NCI-H128 (cell line): ENCODE measurements around the gene GPR25.

Experiments used
- DNase-seq: peaks from one replicate; lab custom pipeline; 2025; ENCODE audit not compliant: unreplicated experiment; lab: John Stamatoyannopoulos, UW

GPR25 gene

DNA sequence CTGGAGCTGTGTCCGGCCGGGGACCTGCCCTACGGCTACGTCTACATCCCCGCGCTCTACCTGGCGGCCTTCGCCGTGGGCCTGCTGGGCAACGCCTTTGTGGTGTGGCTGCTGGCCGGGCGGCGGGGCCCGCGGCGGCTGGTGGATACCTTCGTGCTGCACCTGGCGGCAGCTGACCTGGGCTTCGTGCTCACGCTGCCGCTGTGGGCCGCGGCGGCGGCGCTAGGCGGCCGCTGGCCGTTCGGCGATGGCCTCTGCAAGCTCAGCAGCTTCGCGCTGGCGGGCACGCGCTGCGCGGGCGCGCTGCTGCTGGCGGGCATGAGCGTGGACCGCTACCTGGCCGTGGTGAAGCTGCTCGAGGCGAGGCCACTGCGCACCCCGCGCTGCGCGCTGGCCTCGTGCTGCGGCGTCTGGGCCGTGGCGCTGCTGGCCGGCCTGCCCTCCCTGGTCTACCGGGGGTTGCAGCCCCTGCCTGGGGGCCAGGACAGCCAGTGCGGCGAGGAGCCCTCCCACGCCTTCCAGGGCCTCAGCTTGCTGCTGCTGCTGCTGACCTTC is 412 bp downstream of the GPR25 start:
- no peak for DNase-seq

DNA sequence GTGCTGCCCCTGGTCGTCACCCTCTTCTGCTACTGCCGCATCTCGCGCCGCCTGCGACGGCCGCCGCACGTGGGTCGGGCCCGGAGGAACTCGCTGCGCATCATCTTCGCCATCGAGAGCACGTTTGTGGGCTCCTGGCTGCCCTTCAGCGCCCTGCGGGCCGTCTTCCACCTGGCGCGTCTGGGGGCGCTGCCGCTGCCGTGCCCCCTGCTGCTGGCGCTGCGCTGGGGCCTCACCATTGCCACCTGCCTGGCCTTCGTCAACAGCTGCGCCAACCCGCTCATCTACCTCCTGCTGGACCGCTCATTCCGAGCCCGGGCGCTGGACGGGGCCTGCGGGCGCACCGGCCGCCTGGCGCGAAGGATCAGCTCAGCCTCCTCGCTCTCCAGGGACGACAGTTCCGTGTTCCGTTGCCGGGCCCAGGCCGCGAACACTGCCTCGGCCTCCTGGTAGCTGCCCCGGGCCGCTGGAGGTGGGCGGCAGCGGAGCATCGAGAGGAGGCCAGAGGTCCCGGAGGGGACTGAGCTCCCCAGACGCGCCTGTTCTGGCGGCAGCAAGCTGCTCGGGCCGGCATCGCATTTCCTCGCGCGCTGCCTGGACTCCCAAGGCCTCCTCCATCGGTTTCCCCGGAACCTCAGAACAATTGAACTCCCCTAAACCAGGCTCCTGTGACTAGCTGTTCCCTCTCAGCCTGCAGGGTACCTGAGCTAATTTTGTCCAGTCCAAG is 1.1 kb downstream of the GPR25 start:
- no peak for DNase-seq

DNA sequence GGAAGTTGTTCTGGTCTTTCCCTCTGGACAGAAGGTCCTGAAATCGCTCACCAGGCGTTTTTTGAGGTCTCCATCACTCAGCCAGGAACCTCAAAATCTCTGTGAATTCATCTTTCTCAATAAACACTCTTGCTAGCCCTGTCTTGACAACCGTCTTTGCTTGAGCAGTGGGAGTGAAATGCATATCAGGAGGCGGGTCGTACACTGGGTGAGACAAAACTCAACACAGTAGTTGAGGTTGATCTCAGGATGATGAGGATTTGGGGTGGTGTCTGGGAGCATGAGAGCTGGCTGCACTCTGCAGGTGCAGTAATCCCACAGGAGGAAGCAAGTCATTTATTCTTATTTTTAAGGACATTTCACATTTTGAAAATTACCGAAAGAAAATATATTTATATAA is 1.9 kb downstream of the GPR25 start:
- no peak for DNase-seq

DNA sequence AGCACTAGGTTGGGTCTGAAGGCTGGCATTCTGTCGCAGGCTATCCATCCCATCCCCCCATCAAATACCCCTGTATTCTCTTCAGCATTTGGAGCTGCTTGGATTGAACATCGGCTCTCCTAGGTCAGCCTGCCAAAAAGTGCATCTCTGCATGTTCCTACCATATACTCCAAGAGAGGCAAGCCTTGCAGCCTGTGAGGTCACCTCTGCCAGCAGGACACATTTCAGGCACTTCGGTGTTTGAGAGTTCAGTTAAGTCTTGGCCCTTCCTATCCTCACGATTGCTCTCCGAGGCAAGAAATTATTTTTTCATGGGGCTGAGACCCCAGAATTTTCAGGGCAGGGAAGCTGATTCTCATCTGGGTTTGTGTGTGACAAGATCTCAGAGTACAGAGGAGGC is 2.6 kb downstream of the GPR25 start:
- DNase-seq: no peak

DNA sequence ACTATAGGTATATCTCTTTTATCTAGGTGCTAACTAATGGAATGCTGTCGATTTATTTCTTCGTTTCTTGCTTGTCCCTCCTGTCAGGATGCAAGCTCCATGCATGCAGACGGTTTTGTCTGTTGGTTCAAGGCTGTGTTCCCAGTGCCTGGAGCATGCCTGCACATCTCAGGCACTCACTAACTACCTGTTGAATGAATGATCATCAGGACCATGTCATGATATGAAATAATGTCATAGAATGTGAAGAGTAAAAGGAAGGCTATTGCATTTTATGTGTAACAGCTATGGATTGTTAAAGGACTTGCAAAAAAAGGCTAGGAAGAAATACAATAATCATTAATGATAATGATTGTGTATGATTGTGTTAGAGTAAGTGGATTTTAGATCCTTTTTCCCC is 4.2 kb downstream of the GPR25 start:
- no peak for DNase-seq

DNA sequence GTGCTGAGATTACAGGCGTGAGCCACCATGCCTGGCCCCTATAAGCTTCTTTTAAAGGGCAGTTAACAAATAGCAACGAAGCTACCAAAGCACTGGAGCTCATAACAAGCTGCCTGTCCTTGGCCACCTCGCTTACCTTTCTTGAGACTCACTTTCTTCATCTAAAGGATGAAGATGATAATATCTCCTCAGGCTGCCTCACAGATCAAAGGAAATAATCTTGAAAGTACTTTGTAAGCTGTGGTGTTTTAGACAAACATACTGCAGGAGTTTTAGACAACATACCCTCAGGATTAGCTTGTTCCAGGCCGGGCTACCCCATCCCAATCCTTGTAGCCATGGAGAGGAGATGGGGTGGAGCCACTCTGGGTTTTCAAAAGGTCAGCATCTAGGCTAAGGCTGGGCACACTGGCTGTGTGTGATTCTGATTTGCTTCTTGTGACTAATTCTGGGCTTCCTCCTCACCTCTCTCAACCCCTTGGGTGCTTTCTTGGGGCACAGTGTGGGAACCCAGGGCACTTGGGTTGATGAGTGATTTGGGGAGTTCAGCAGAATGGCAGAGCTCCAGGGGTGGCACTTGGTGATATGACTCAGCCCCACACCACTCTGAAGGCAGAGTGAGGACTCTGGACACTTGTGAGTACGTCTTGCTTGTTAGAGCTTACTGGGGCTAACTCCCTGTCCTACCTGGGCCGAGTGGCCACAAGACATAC is 5.2 kb downstream of the GPR25 start:
- DNase-seq: no peak

DNA sequence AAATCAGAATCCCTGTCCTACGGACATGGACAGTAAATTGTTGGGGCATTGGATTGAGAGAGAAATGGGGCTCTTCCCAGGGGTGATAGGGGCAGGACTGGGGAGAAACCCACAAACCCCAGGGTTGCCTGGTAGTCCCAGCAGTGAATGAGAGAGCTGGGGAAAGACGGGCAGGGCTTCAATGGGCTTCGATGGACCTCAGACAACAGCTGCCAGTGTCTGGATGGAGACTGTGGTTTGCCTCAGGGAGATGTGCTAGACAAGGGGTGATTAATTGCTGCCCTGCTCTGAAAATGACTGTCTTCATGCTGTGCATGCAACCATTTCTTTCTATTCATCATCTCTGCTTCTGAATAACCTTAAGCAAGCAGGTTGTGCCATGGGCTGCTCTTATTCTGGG is 7.4 kb downstream of the GPR25 start:
- no peak for DNase-seq

DNA sequence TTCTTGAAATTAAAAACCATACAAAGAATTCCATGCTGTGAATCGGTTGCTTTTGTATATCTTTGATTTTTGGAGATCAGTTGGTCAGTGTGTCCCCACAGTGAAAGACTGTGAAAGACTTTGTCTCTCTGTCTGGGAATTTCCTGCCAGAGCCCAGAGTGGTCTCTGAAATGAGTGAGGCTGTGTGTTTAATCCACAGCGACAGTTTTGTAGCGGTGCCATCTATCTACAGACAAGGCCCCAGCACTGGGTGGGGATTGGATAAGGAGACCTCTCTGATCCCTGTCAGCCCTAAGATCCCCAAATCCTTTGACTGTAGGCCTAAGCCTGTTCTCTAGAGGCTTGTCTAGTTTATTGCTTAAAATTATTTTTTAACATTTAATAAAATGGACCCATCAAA is 10.3 kb downstream of the GPR25 start:
- DNase-seq: no peak

DNA sequence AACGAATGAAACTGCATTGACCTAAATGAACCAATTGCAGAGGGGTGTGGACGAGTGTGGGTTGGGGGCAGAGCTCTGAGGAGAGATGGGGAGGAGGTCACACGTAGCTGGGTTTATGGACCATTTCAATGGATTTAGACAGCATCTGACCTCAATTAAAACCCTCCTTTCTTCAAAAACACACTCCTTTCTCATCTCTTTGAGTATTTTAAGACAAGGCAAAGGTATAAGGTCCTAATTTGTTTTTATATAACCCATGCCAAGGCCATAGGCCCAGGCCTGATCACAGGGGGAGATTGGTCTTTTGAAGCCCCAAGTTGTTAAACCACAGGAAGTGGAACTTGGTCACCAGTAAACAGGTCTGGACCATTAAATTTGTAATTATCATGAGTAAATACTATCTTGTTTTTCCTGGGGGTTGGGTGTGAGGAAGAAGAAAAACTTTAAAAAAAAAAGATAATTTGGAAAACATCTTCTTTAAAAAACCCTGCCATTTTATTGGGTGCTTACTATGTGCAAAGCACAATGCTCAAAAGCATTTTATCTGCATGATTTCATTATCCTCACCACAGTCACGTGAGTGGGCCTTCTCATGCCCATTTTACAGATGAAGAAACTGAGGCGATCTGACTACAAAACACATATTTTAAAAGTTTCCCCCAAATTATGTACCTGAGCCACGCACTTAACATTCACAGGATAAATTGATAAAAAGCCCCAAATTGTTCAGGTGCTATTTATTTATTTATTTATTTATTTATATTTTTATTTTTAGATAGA is 13.0 kb downstream of the GPR25 start:
- DNase-seq: no peak

DNA sequence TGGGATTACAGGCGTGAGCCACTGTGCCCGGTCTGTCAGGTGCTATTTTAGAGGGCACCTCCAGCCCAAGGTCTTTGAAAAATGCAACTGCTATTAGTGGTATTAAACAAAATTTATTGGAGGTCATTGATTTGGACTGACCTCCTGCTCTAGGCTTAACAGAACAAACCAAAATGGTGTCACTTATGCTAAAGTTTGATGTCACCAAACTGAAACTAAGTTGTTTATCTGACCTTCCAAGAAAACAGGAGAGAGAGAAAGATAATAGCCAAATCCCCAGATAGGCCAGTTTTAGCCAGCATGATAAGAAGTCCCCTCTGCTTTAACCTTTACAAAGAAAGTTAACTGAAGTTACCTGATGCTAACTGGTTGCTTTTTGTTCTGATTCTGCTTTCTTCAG is 13.8 kb downstream of the GPR25 start:
- DNase-seq: no peak

DNA sequence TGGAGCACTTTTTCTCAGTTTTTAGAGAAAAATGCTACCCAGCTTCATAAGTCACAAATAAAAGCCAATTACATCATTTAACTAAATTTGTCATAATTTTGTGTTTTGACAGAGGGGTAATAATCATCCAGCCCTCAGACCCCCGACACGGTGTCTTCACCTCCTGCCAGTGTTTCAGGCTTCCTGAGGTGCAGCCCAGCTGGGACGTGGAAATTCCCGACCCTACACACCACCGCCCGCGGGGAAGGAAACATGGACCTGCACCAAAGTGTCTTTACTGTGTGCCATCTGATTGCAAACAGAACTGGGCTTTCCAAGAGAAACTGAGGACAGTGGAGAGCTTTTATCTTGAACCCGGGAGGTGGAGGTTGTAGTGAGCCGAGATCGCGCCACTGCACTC is 14.3 kb downstream of the GPR25 start:
- DNase-seq: no peak

DNA sequence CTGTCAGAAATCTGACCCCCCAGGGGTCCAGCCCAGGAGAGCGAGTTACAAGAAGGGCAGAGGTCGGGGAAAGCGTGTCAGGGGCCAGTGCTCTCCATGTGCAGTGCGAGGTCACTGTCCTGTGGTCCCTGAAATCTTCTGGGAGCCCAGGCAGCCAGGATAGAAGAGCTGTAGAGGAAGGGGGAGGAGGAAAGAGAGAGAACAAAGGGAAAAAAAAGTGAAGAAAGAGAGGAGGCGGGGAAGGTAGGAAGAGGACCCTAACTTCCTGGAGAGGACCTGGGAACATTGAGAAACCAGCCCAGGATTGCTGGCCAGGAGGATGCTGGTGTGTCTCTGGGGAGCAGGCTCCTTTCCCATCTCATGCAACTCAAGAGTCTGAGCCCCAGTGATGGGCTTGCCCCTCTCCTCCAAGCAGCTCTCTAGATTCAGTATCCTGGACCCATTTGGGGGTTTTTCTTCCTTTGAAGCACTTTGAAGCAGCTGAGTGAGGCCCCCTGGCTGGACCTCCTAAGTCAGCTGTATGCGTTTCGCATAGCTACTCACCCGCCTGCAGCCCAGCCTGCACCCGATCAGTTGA is 15.1 kb downstream of the GPR25 start:
- no peak for DNase-seq

DNA sequence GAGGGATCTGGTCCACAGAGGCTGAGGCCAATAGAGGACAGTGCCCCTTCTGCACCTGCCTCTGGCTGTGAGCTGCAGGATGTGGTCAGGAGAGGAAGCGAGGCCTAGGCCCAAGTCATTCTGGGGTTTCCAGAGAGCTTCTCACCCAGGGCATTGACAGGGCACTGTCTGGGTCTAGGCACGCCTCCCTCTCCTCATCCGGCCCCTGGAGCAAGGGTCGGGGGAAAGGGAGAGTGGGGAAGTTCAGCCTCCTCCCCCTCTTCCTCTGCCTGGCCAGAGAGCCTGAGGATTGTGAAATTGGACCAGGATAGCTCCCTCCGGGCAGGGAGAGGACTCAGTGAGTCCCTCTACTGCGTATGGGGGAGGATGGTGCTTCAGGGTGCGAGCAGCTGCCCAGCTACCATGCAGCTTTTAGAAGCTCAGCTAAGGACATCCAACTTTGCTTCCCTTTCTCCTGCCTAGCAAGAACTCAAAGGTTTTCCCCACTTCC is 15.6 kb downstream of the GPR25 start:
- no peak for DNase-seq

DNA sequence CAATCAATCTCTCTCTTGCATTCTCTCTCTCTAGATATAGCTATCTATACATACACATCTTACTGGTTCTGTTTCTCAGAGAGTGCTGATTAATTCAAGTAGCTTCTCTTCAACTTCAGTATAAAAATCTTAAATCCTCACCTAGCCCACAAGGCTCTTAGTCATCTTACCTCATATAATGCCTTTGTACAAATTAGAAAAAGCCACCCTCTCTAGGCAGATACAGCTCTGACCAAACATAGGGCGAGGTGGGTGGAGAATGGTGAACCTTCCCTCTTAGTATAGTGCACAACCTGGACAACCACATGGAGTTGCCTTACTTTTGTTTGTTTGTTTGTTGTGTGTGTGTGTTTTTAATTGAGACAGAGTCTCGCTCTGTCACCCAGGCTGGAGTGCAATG is 16.8 kb downstream of the GPR25 start:
- DNase-seq: no peak

DNA sequence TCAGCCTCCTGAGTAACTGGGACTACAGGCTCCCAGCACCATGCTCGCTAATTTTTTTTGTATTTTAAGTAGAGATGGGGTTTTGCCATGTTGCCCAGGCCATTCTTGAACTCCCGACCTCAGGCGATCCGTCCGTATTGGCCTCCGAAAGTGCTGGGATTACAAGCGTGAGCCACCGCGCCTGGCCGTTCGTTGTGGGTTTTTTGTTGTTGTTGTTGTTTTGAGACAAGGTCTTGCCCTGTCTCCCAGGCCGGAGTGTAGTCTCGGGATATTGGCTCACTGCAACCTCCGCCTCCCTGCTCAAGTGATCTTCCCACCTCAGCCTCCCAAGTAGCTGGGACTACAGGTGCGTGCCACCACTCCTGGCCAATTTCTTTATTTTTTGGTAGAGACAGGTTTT is 17.2 kb downstream of the GPR25 start:
- no peak for DNase-seq

DNA sequence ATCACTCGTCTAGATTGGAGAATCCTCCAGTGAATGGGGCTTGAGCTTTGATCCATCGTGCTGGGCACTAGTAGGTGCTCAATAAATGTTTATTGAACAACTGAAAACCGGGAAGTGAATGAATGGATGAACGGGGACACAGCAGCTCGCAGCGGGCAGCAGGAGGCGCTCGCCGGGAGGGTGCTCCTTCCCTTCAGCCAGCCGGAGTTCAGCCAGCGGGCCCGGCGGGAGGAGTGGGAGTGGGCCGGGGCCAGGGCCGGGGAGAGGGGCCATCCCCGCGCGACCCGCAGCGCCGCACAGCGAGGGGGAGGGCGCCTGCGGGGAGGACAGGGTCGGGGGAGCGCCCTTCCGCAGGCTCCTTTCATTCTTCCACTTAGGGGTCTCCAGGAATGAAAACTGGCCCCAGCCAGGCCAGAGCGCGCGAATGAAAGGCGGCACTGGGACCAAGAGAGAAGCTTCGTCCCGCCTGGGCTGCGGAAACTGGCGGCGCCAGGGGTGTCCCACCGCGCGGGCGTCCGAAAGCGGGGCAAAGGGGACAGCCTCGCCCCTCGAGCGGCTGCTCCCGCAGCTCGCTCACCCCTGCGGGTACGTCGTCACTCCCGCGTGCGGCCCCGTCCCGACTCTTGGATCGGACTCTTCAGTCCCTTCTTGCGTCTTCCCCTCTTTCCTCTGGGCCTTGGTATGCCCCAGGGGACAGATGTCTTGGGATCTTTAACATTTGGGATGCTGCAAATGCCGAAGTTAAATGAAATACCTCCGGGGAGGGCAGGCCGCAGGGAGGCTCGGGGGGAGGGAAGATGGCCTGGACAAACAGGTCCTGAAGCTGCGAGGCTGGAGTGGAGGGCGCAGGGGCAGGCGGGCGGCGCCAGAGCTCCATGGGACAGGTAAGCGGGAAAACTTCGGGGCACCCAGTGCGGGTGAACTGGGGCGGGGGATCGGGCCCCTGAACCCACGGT is 18.3 kb downstream of the GPR25 start:
- no peak for DNase-seq

DNA sequence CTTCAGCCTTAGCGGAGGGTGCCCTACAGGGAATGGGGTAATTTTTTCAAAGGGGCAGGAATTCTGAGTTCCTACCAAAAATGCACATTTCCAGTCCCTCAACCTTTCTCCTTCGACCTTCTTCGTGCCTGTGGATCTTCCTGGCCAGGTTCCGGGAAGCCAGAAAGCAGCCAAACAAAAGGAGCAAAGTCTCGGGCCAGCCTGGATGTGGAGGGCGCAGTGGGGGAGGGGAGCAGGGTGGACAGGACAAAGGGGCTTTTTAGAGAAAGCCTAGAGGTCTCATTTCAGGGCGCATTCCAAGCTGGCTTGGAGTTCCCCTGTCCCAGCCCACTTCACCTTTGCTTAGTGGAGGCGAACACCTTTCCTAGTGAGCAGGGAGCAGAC is 19.0 kb downstream of the GPR25 start:
- no peak for DNase-seq

DNA sequence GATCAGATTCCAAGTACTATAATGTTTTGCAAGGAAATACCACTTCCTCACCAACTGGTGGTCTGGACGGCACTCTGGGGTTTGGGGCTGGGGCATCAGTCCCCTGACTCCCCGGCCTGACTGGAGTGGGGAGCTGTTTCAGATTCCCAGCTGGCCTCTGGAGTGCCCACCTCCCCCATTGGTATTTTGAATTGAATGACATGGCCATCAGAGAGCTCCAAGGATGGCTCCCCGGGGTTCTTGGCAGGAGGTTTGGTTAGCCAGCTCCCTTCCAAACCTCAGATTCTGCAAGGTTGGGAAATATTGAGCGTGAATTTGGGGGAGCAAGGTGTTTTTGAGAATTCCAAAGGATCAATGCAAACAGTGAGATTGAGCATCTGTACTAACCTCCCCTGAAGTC is 19.8 kb downstream of the GPR25 start:
- no peak for DNase-seq

DNA sequence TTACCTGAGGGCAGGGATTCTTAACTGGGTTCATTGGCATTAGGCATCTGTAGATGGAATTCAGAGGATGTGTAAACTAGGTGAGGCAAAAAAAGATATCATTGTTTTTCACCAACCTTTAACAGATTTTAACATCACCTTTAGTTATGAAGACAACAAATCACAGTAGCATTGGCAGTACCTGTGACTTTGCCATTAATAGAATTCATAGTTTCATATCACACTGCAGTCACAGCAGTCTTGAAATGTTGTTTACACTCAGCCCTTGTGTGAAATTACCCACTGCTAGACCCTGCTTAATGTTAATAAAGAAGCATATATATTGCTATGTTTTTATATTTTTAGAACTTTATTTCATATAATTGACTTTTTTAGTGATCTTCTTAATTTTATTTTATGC is 20.2 kb downstream of the GPR25 start:
- no peak for DNase-seq

DNA sequence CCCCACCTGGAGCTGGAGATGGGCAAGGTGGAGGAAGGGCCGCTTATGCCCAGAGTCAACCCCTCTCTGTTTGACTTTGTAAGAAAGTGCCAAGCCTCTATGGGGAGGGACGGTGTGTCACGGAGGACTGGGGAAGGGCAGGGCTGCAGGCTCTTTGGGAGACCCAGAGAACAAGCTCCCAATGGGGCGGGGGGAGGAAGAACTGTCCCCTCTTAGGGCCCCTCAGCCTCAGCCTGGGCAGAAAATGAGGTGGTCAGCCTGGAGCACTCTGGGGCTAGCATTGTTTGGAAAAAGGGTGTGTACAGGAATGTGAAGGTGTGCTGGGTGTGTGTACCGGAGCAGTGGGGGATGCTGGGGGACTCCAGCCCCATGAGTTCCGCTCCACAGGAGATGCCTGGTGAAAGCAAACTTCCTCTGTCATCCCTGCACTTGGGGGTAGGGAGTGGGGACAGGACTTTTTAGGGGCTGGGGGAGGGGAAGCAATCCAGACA is 20.7 kb downstream of the GPR25 start:
- DNase-seq: no peak
